ENCODE measurements around the gene WDCP.

Gene WDCP

GRCh38 chr2:24021122-24021998 lies 25.8 kb downstream of the WDCP start:
- TF ChIP-seq, protein P1, sequence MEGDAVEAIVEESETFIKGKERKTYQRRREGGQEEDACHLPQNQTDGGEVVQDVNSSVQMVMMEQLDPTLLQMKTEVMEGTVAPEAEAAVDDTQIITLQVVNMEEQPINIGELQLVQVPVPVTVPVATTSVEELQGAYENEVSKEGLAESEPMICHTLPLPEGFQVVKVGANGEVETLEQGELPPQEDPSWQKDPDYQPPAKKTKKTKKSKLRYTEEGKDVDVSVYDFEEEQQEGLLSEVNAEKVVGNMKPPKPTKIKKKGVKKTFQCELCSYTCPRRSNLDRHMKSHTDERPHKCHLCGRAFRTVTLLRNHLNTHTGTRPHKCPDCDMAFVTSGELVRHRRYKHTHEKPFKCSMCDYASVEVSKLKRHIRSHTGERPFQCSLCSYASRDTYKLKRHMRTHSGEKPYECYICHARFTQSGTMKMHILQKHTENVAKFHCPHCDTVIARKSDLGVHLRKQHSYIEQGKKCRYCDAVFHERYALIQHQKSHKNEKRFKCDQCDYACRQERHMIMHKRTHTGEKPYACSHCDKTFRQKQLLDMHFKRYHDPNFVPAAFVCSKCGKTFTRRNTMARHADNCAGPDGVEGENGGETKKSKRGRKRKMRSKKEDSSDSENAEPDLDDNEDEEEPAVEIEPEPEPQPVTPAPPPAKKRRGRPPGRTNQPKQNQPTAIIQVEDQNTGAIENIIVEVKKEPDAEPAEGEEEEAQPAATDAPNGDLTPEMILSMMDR (IDR thresholded peaks at IDR 0.05; ENCODE audit: low read depth, low read length) = 0 out of 2 replicates have a peak, but pooled peaks have one; percentile 6
- no peak overlapping the region for H3K4me3 ChIP-seq (ENCODE audit: low read depth, low read length)

DNA sequence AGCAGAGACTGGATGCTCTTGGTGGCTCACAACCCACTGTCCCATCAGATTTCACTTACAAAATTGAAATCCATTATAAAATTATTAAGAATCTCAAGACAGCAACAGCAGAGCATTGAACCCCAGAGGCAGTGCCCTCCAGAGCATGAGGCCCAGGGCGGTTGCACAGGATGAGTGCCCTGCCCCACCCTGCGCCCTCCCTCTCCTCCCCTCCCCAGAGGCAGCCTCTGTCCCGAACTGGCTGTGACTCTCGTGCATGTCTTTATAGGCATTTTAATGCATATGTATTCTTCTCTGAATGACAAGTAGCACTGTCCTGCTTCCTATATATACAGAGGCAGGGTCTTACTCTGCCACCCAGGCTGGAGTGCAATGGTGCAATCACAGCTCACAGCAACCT lies 26.9 kb downstream of the WDCP start:
- TF ChIP-seq, protein P1 (IDR thresholded peaks at IDR 0.05; ENCODE audit: low read depth, low read length) = no peak

DNA sequence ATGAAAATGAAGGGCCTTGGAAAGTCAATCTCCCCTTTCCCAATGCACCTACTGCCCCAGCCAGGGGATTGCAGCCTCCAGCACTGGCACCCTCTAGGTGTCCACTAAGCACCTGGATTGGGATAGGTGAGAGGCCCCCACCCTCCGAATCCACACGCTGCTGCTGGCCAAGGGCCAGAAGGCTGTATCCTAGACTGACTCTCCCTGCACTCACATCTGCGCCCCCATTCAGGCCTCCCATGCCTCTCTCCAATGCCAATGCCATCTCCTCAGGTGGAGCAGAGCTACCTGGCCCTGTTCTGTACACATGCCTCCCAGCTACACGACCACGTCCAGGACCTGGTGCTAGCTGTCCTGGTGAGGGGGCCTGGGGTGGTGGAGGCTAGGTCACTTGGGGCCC lies 27.5 kb downstream of the WDCP start:
- TF ChIP-seq, protein P1 (IDR thresholded peaks at IDR 0.05; ENCODE audit: low read depth, low read length) = no peak
- H3K4me3 ChIP-seq (ENCODE audit: low read depth, low read length) = no peak overlapping the region

More for the DNA sequence above, 26.9 kb downstream of the WDCP start:
- no peak overlapping the region for H3K4me3 ChIP-seq (ENCODE audit: low read depth, low read length)

DNA sequence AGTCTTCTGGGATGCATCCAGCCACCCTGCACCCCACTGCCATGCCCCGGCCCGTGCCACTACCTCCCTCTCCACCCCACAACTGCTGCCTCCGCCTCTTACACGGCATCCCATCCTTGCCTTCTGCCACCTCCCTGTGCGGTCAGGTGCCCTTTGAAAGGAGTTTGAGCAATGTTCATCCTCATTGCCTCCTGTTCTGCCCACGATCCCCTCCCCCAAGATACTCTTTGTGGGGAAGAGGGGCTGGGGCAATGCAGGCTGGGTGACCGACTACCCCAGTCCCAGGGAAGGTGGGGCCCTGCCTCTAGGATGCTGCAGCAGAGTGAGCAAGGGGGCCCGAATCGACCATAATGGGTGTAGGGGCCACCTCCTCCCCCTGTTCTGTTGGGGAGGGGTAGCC lies 28.9 kb downstream of the WDCP start:
- TF ChIP-seq, protein P1 (IDR thresholded peaks at IDR 0.05; ENCODE audit: low read depth, low read length) = no peak

DNA sequence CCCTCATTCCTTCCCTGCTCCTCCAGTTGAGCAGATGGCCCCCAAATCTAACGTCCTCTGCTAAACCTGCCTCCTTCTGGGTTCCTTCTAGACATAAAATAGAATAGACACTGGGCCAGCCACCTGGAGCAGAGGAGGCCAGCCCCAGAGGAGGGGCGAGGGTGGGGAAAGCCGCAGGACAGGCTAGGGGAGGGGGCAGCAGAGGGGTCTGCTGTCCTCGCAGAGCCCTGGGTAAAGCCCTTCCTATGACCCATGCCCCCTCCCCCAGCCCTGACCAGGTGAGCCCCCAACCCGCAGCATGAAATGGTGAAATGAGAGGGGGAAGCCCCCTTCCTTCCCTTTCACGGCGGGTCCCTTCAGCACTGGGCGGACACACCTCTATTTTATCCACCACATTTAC lies 29.5 kb downstream of the WDCP start:
- no peak overlapping the region for H3K4me3 ChIP-seq (ENCODE audit: low read depth, low read length)
- TF ChIP-seq, protein P1 (IDR thresholded peaks at IDR 0.05; ENCODE audit: low read depth, low read length) = no peak

More for the DNA sequence above, 28.9 kb downstream of the WDCP start:
- H3K4me3 ChIP-seq (ENCODE audit: low read depth, low read length) = no peak overlapping the region

- H3K4me3 ChIP-seq (ENCODE audit: low read depth, low read length) = no peak overlapping the region
- TF ChIP-seq, protein P1 (IDR thresholded peaks at IDR 0.05; ENCODE audit: low read depth, low read length) = no peak
Measured at GRCh38 chr2:24016853-24017703, 30.1 kb downstream of the WDCP start.

Measured in WI38 (cell line).